HCT116 (cell line): ENCODE results near the gene CTSW. TPM values are rescaled to one million over a fixed set of nuclear protein-coding genes. Genes with fewer than 3 reads are reported as not detected.

ENCODE experiments used
- ATAC-seq: fragments of 200-7000 bp; cut with Tn5 transposase; 2 replicates; pipeline ENCODE4 v1.9.1; 2020; ENCODE audit warnings: mild to moderate bottlenecking, moderate library complexity
- BruUV-seq: library from RNA; stranded (reverse); fragments of 400-500 nt; replicated peaks from 2 replicates; lab custom pipeline; 2021; lab: Mats Ljungman, UMichigan
- CTCF ChIA-PET: fragments of 300-600 bp; sonication (Branson Sonifier 250); formaldehyde crosslinking; loops from one replicate; lab custom pipeline; 2021; ENCODE audit warnings: antibody characterized with exemption; lab: Charles Lee
- POLR2A ChIA-PET: fragments of 300-600, 350-600 bp; sonication (Branson Sonifier 250); formaldehyde crosslinking; loops from one replicate; lab custom pipeline; 2021; ENCODE audit warnings: antibody characterized with exemption; lab: Charles Lee
- RAD21 ChIA-PET, 2 experiments: fragments of 300-600 bp; sonication (Branson Sonifier 250); formaldehyde crosslinking; loops; one replicate each; lab custom pipeline; 2023; ENCODE audit warnings: low total read pairs in 2 of 2; ENCODE audit not compliant: uncharacterized antibody in 2 of 2, unreplicated experiment in 2 of 2, low non-redundant PET in 1 of 2; lab: Charles Lee
- DNase-seq: peaks from one replicate; pipeline ENCODE4 v3.0.0-alpha.2; 2010; ENCODE audit warnings: low read depth, low spot score
- H2AFZ ChIP-seq: fragments of 200-600 bp; shearing (Covaris generic), sonication (generic); 2 replicates; pipeline ENCODE4 v1.6.1; 2017; ENCODE audit warnings: low read depth, mixed run types, mixed read lengths, antibody characterized with exemption, low read length; ENCODE audit not compliant: poor library complexity, severe bottlenecking
- H3K27ac ChIP-seq: 2 replicates; pipeline ENCODE4 v1.5.1; 2012; ENCODE audit warnings: low read depth, low read length
- H3K27me3 ChIP-seq: fragments of 200-600 bp; sonication (generic); 2 replicates; pipeline ENCODE4 v1.6.1; 2016; ENCODE audit warnings: mixed run types, low read length, mixed read lengths; ENCODE audit not compliant: insufficient read depth
- H3K36me3 ChIP-seq, 2 experiments: fragments of 200-500 bp in 1 of 2; fragments of 200-600 bp in 1 of 2; sonication (Bioruptor generic) in 1 of 2; sonication (generic) in 1 of 2; 2 replicates each; pipeline versions ENCODE4 v1.5.1 to v1.6.1; 2014 to 2016; ENCODE audit warnings: low read length in 2 of 2, inconsistent platforms in 1 of 2, mixed read lengths in 1 of 2, mixed run types in 1 of 2; ENCODE audit not compliant: insufficient read depth in 2 of 2, control insufficient read depth in 1 of 2
- H3K4me1 ChIP-seq, 2 experiments: fragments of 200-600 bp in 1 of 2; sonication (generic) in 1 of 2; 2 replicates each; pipeline versions ENCODE4 v1.5.1 to v1.6.1; 2012 to 2017; ENCODE audit warnings: low read length in 2 of 2, inconsistent platforms in 1 of 2, mild to moderate bottlenecking in 1 of 2, mixed read lengths in 1 of 2, mixed run types in 1 of 2, moderate library complexity in 1 of 2; ENCODE audit not compliant: insufficient read depth in 2 of 2, control insufficient read depth in 1 of 2
- H3K4me2 ChIP-seq: fragments of 200-600 bp; sonication (generic); 2 replicates; pipeline ENCODE4 v1.6.1; 2017; ENCODE audit warnings: mixed run types, low read length, mixed read lengths
- H3K4me3 ChIP-seq, 2 experiments: fragments of 200-600 bp in 1 of 2; sonication (generic) in 1 of 2; replicated peaks in 1 of 2; 2 replicates each; pipeline ENCODE4 v1.5.1; 2011 to 2016; ENCODE audit warnings: low read length in 2 of 2, control low read depth in 1 of 2, low read depth in 1 of 2, mild to moderate bottlenecking in 1 of 2, mixed read lengths in 1 of 2, mixed run types in 1 of 2
- H3K79me2 ChIP-seq: fragments of 200-600 bp; sonication (generic); 2 replicates; pipeline ENCODE4 v1.6.1; 2017; ENCODE audit warnings: mild to moderate bottlenecking, mixed run types, low read length, moderate library complexity, mixed read lengths; ENCODE audit not compliant: insufficient read depth
- H3K9ac ChIP-seq: fragments of 200-600 bp; sonication (generic); 2 replicates; pipeline ENCODE4 v1.6.1; 2016; ENCODE audit warnings: low read length, mixed read lengths
- H3K9me2 ChIP-seq: fragments of 200-600 bp; sonication (generic), shearing (Covaris generic); 2 replicates; pipeline ENCODE4 v1.6.1; 2017; ENCODE audit warnings: mixed run types, mild to moderate bottlenecking, moderate library complexity; ENCODE audit not compliant: insufficient read depth
- H3K9me3 ChIP-seq, 2 experiments: fragments of 200-500 bp in 1 of 2; fragments of 200-600 bp in 1 of 2; sonication (Bioruptor generic) in 1 of 2; sonication (generic) in 1 of 2; 2 replicates each; pipeline ENCODE4 v1.6.1; 2014 to 2017; ENCODE audit warnings: low read length in 2 of 2, mixed read lengths in 2 of 2, inconsistent platforms in 1 of 2, low read depth in 1 of 2, mild to moderate bottlenecking in 1 of 2, mixed run types in 1 of 2, moderate library complexity in 1 of 2; ENCODE audit not compliant: control insufficient read depth in 1 of 2, insufficient read depth in 1 of 2
- H4K20me1 ChIP-seq: fragments of 200-600 bp; sonication (generic), shearing (Covaris generic); 2 replicates; pipeline ENCODE4 v1.6.1; 2017; ENCODE audit warnings: mixed run types, mild to moderate bottlenecking, moderate library complexity; ENCODE audit not compliant: insufficient read depth
- CEBPB ChIP-seq: IDR thresholded peaks from 2 replicates; pipeline ENCODE4 v1.6.1; 2012; ENCODE audit warnings: low read depth
- POLR2AphosphoS5 ChIP-seq: IDR thresholded peaks from 2 replicates; pipeline ENCODE4 v1.6.1; 2011; ENCODE audit warnings: mild to moderate bottlenecking, low read depth, low read length, moderate library complexity
- SP1 ChIP-seq: IDR thresholded peaks from 2 replicates; pipeline ENCODE4 v1.6.1; 2012; ENCODE audit warnings: low read depth
- intact Hi-C: fragments of 100-400 bp; cut with micrococcal nuclease; formaldehyde crosslinking; loops from 2 replicates; pipeline ENCODE4 v1.10.0; 2022
- total RNA-seq: library from RNA; stranded (reverse); gene quantifications from one replicate; pipeline ENCODE4 v1.2.1, GENCODE V29; 2021; ENCODE audit not compliant: unreplicated experiment
- TF ChIP-seq, protein P1 (sequence below), 3 experiments: fragments of 200-600 bp in 1 of 3; sonication (generic) in 1 of 3; IDR thresholded peaks in 2 of 3; conservative IDR thresholded peaks in 1 of 3; 2 replicates each; pipeline ENCODE4 v1.5.1; 2012 to 2017; ENCODE audit warnings: low read depth in 2 of 3, low read length in 2 of 3, antibody characterized with exemption in 1 of 3, borderline replicate concordance in 1 of 3, control low read depth in 1 of 3, mild to moderate bottlenecking in 1 of 3, mixed read lengths in 1 of 3, mixed run types in 1 of 3, moderate library complexity in 1 of 3; ENCODE audit not compliant: insufficient read depth in 1 of 3

CTSW gene
- total RNA-seq, 1 experiment from 2014 or later: not detected

DNA sequence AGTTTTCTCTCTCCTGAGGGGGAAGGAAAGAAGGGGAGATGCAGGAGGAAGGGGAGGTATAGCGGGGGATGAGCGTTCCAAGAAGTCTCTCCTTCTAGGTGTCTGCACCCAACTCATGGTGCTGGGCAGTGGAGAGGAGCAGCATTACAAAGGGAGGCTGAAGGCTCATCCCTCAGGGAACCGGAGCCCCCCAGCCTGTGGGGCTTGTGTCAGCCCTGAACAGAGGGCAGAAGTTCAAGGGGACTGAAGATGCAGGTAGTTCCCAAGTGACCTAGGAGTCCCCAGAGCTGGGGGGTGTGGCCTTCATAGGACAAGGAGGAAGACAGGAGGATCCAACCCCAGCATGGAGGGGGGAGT is 37.4 kb downstream of the CTSW start:
- peaks cover 0 to 18% of the 10 kb centered on the region in 2 experiments; a peak in 1 of 4 replicates for H3K36me3 ChIP-seq
- peaks cover 57 to 74% of the 10 kb centered on the region in 2 experiments for H3K4me1 ChIP-seq
- ATAC-seq: no peak
- peak overlapping the region; percentile 96 for H3K4me2 ChIP-seq
- no peaks in the 10 kb centered on the region for H3K9me2 ChIP-seq
- intact Hi-C loops: no loop called here
- no peaks in the 10 kb centered on the region for H3K27me3 ChIP-seq
- no peaks in the 10 kb centered on the region for H3K9me3 ChIP-seq
- TF ChIP-seq POLR2AphosphoS5 (peak; percentile 35; the same call in 1 of the 2 replicates), SP1 (no peak)
- ChIA-PET RAD21 (interaction anchor here in 1 of 2 experiments (1.0 kb wide), 1 partner anchor 26 kb away, joined by 3 read pairs; the partner anchor contains the start of gene CCDC85B), CTCF (interaction anchor here (1.8 to 2.1 kb wide), 2 partner anchors 28 to 33 kb away, joined by 5 to 13 read pairs; partner anchors contain the start of gene FIBP), POLR2A (interaction anchor here (0.9 to 2.1 kb wide), 7 partner anchors 11 to 25 kb away, joined by 5 to 30 read pairs (median 8); partner anchors contain the start of genes CCDC85B and FOSL1)
- H3K27ac ChIP-seq: peak overlapping the region; percentile 95
- no peaks in the 10 kb centered on the region for H4K20me1 ChIP-seq
- peak overlapping the region; percentile 99 for H3K9ac ChIP-seq
- DNase-seq: no peak
- H2AFZ ChIP-seq: no peak overlapping the region
- peaks cover 47% of the 10 kb centered on the region for H3K79me2 ChIP-seq
- BruUV-seq: no TSS peak
- H3K4me3 ChIP-seq: peak overlapping the region; percentile 86 to 95

DNA sequence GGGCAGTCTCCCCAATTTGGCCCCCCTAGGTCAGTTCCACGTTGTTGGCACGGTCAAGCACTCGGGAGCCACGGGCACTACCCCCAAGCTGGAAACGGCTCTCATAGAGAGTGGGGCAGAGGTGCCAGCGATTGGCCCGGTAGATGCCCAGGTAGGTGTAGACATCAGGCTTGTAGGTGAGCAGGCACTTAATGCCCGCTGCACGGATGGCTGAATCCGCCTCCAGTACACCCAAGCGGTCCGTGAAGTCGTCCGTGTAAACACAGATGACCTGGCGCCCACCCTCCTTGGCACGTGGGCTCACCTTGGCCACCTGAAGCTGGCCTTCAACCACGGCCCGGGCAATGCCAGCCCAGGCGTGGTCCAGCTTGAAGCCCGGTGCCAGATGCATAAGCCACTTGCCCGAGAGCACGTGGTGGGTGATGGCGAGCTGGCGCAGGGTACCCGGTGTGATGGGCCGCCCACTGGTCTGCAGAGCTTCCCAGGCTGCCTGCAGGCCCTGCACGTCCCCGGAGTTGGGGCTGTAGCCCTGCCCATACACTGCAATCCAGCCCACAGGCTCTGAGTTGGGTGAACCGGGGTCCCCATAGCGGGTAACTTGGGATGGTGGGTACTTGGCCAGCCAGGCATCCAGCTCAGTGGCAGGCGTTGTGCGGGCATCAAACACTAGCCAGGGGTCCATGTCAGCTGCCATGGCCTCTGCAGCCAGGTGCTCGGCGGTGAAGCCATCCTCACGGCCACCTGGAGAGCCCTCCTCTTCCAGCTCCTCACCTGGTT is 38.0 kb downstream of the CTSW start:
- ATAC-seq (no peak), DNase-seq (no peak)
- Histone ChIP-seq H3K27ac (peak overlapping the region; percentile 95), H3K9me2 (no peaks in the 10 kb centered on the region), H3K79me2 (peaks cover 47% of the 10 kb centered on the region), H3K9me3 (no peaks in the 10 kb centered on the region), H4K20me1 (no peaks in the 10 kb centered on the region), H3K4me1 (peaks cover 51 to 68% of the 10 kb centered on the region in 2 experiments), H3K4me3 (peak overlapping the region; percentile 86 to 95), H3K36me3 (peaks cover 3 to 22% of the 10 kb centered on the region in 2 experiments; a peak in 3 of 4 replicates), H2AFZ (no peak overlapping the region), H3K9ac (peak overlapping the region; percentile 99), H3K4me2 (peak overlapping the region; percentile 96), H3K27me3 (no peaks in the 10 kb centered on the region)
- CTCF ChIA-PET: interaction anchor here (0.6 to 1.8 kb wide), 3 partner anchors 30 to 58 kb away, joined by 3 to 5 read pairs (median 3); partner anchors contain the start of gene FIBP
- no TSS peak for BruUV-seq
- TF ChIP-seq CEBPB: no peak
- TF ChIP-seq, protein P1, sequence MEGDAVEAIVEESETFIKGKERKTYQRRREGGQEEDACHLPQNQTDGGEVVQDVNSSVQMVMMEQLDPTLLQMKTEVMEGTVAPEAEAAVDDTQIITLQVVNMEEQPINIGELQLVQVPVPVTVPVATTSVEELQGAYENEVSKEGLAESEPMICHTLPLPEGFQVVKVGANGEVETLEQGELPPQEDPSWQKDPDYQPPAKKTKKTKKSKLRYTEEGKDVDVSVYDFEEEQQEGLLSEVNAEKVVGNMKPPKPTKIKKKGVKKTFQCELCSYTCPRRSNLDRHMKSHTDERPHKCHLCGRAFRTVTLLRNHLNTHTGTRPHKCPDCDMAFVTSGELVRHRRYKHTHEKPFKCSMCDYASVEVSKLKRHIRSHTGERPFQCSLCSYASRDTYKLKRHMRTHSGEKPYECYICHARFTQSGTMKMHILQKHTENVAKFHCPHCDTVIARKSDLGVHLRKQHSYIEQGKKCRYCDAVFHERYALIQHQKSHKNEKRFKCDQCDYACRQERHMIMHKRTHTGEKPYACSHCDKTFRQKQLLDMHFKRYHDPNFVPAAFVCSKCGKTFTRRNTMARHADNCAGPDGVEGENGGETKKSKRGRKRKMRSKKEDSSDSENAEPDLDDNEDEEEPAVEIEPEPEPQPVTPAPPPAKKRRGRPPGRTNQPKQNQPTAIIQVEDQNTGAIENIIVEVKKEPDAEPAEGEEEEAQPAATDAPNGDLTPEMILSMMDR (IDR thresholded peaks at IDR 0.05 in 2 of 3, conservative IDR thresholded peaks at IDR 0.05 in 1 of 3; ENCODE audit: borderline replicate concordance in 1 of 3, insufficient read depth in 1 of 3, low read depth in 2 of 3, low read length in 2 of 3): 0 out of 6 replicates have a peak, but pooled peaks of 1 of the 3 experiments have one; percentile 0
- POLR2A ChIA-PET: interaction anchor here (0.9 to 2.0 kb wide), 7 partner anchors 12 to 29 kb away, joined by 5 to 30 read pairs (median 9); partner anchors contain the start of genes CCDC85B, FIBP and FOSL1
- intact Hi-C loops: no loop called here
- RAD21 ChIA-PET: interaction anchor here in 1 of 2 experiments (0.6 to 1.0 kb wide), 2 partner anchors 16 to 27 kb away, joined by 3 read pairs; partner anchors contain the start of gene CCDC85B
